Stimulated activated CD4-positive, alpha-beta T cell treated with anti-CD3 and anti-CD28 coated beads, Interleukin-12 subunit alpha, Interleukin-12 subunit beta, amount 100 ng/mL, for 48 hours (primary cell): ENCODE measurements around the gene SLC25A42.

Source experiments
- DNase-seq, 3 donors: peaks; one replicate each; pipeline ENCODE4 v3.0.0-alpha.2; 2020; ENCODE audit warnings: low read depth in 2 of 3, low spot score in 1 of 3

Gene SLC25A42

DNA sequence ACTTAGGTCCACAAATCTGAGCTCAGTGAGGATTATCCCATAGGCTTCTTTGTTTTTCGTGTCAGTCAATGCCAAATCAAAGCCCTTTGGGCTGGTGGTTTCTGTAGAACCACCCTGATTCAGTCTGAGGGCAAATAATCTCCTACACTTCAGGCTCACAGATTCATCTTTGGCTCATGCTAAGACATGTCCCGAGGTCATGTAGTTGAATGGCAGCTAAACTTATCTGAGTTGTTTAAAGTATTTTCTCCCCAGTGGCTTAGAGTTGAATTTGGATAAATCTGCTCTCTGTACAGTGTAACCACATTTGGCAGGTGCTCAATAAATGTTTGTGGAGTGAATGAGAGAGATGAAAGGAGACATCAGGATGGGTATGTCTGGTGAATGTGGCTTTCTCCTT is 13.1 kb upstream of the SLC25A42 start:
- DNase-seq = no peak

DNA sequence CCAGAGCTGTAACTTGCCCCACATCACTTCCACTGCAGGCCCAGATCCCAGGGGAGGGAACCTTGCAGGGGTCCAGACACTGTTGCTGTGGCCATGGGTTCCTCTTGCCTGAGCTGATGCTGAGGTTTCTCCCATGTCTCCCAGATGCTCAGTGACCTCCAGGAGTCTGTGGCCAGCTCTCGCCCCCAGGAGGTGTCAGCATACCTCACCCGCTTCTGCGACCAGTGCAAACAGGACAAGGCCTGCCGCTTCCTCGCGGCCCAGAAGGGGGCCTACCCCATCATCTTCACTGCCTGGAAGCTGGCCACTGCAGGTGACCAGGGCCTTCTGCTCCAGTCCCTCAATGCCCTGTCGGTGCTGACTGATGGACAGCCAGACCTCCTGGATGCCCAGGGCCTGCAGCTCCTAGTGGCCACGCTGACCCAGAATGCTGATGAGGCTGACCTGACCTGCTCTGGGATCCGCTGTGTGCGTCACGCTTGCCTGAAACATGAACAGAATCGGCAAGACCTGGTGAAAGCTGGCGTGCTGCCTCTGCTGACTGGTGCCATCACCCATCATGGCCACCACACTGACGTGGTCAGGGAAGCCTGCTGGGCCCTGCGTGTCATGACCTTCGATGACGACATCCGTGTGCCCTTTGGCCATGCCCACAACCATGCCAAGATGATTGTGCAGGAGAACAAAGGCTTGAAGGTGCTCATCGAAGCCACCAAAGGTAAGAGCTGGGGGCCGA is 12.1 kb upstream of the SLC25A42 start:
- no peak for DNase-seq

DNA sequence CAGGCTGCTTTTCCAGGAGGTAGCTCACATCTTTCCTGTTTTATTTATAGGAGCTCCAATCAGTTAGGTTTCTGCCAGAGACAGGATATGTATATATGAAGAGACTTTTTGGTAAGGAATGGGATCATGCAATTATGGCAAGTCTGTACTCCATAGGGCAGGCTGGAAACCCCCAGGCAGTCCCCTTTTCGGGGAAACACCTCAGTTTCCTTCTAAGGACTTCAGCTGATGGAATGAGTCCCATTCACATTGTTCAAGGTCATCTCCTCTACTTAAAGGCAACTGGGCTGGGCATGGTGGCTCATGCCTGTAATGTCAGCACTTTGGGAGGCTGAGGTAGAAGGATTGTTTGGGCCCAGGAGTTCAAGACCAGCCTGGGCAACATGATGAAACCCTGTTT is 10.9 kb upstream of the SLC25A42 start:
- no peak for DNase-seq

DNA sequence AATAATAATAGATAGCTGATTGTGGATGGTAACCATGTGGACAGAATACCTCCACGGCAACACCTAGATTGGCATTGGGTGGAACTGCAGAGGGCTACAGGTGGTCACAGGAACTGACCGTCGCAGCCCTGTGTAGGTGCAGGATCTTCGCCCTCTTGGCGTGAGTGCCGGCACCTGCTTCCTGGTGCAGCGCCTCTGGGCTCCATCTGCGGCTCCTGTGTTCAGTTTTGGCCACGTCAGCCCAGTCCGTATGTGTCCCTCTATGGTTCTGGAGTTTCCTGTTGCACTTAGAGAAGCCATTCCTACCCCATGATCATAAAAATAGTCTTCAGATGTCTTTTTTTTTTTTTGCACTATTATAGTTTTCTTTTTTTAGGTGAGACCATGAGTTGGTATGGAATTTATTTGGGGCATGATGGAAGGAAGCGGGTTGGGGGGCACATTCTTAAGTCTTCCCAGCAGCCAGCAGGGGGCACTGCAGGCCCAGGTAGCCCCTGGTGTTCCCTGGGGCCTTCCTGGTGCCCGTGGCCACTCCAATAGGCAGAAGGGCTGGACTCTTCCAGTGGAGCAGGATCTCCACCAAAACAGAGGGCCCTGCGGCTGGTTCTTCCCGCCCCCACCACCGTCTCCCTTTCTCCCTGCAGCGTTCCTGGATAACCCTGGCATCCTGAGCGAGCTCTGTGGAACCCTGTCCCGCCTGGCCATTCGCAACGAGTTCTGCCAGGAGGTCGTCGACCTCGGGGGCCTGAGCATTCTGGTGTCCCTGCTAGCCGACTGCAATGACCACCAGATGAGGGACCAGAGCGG is 10.1 kb upstream of the SLC25A42 start:
- peak in 2 of 3 donors; percentile 27 to 46 for DNase-seq

DNA sequence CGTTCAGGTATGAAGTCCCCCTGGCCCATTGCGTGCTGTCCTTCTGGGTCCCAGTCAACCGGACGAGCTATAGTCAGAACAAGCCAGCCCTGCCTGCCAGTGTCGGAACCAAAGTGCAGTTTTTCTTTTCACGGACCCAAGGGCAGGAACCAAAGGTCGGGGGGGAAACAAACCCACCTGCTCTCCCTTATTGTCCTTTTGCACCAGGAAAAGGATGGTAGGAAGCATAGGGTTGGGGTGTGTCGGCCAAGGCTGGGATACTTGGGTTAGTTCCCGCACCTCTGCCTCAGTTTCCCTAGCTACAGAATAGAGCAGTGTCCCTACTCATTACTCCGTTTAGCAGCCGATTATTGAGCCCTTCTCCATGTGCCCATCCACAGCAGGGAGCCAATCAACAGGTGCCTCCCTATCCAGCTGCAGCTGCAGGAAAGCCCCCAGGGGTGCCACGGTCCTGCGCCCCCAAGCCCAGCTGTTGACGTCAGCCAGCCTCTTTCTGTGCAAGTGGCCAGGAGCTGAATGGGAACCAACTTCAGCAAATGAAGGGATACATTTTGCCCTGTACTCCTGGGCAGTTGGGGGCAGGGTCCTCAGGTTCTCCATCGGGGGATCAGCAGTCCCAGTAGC is 9.4 kb upstream of the SLC25A42 start:
- no peak for DNase-seq

DNA sequence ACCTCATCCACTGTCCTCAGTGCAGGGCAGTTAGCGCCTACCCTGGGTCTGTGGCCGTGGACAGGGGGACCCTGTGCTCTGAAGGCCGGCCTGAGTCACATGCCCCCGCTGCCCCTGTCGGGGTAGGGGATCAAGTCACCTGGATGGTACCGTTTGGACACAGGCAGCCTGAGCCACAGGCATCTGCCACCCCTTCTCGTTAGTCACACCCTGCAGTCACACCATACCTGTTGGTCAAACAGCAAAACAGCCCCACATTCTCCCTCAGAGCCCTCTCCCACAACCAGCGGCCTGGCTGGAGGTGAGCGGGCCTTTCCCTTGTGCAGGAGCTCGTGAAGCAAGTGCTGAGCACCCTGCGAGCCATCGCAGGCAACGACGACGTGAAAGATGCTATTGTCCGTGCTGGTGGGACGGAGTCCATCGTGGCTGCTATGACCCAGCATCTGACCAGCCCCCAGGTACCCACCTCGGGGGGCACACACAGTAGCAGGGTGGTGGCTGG is 8.8 kb upstream of the SLC25A42 start:
- DNase-seq = no peak

DNA sequence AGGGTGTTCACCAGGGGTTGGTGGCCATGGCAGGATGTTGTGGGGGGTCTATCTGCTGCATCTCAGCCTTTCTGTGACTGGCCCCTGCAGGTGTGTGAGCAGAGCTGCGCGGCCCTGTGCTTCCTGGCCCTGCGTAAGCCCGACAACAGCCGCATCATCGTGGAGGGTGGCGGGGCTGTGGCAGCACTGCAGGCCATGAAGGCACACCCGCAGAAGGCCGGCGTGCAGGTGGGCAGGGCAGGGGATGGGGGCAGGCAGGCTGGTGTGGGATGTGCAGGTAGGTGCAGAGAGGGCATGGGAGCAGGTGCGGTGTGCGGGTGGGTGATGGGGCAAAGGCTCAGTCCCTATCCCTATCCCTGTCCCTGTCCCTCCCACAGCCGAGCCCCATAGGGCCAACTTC is 8.1 kb upstream of the SLC25A42 start:
- no peak for DNase-seq

DNA sequence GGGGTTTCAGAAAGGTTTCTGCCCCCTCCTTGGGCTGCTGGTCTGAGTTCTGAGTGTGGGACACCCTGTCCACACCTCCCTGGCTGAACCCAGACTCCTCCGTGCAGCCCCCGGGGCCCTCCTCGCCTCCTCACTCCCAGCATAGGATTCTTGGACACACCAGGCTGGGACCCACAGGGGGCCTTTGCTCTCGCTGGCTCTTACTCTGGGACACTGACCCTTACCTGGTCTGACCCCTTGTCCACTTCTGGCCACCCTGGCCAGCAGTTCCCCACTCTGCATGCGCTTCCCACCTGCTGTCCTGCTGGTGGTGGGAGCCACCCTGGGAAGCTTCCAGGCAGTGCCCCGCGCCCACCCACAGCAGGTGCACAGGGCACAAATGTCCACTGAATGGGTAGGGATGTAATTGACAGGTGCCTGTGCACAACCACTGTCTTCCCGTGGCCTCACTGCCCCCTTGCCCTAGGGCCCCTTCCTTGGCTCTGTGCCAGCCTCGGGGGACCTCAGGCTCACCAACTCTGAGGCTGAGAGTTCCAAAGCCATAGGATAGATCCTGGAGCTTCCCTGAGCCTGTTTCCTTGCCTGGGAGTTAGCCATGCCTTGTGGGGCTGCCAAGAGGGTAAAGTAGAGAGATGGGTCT is 7.0 kb upstream of the SLC25A42 start:
- DNase-seq = no peak

DNA sequence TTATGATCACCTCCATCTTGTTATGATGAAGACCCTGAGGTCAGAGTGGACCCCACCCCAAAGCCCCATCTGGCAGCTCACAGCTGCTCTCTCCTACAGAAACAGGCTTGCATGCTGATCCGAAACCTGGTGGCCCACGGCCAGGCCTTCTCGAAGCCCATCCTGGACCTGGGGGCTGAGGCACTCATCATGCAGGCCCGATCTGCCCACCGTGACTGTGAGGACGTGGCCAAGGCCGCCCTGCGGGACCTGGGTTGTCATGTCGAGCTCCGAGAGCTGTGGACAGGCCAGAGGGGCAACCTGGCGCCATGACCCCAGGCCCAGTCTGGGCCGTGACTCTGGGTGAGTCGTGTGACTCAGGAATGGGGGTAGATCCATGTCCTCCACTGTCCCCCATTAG is 6.5 kb upstream of the SLC25A42 start:
- no peak for DNase-seq

DNA sequence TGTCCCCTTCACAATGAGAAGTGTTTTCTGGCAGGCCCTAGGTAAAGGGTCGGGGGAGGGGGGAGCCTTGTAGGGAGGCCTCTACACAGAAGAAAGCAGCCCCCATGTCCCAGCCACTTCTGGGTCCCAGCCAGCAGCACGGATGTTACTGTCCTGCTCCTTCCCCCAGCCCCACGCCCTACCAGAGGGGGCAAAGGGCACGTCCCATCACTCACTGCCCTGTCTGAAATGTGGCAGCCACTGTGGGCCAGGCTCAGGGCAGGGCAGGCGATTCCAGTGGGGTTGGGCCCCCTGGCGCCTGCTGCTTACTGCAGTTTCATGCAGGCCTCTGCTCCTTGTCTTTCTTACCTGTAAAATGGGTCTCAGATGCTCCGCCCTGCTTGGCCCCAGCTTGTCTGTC is 6.1 kb upstream of the SLC25A42 start:
- no peak for DNase-seq

DNA sequence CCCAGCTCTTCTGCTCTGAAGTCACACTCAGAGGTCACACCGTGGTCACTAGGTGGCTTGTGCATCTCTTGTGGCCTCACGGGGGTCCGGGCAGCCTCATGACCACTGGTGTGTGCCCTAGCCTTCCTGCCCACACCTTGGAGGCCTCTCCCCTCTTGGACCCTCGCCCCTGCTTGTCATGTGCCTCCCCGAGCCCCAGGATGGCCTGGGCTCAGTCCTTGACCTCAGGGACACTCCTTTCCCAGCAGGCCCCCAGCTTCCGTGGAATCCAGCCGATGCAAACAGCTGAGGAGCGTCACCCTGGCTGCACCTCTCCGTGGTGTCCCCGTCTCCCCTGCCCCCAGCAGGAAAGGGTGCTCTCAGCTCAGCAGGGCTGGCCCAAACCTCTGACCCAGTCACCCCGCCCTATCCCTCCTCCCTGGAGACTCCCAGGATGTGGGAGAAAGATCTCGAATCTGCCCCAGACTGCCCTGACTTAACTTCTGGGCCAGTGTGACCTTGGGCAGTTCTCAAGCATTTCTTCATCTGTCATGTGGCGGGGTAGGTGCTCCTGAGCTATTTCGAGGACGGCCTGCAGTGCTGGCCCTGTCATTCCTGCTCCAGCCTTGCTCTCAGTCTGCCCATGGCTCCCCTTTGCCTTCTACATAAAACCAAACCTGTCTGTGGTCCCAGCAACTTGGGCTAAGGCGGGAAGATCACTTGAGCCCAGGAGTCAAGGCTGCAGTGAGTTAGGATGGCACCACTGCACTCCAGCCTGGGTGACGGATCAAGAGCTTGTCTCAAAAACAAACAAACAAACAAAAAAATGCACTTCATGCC is 4.6 kb upstream of the SLC25A42 start:
- no peak for DNase-seq

DNA sequence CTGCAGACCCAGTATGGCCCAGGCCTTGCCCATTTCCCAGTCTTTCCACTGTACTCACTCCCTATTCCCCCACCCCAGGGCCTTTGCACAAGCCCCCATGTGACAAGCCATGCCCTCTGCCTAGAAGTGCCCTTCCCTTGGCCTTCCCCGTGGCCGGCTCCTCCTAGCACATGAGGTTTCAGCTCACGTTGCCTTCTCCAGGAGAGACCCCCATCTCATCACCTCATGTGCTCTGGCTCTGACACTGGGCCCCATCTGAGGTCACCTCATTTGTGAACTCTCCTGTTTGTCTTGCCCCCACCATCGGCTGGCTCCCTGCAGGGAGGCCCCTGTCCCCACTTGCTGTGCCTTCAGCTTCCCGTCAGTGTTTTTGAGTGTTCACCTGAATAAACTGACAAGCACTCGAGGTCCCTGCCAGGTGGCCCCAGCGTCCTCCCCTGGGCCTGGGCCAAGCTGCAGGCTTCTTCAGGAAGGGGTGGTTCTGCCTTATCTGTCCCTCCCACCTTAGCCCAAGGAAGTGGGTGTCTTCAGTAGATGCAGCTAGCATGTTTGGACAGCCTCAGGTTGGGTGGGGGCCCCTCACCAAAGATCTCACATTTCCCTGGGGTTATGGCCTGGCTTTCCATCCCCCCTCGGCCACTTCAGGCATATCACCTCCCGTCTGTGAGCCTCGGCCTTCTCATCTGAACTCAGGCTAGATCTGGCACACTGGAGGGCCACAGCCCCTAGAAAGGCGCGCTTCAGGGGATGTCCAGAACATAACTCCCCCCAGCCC is 3.8 kb upstream of the SLC25A42 start:
- DNase-seq = no peak

DNA sequence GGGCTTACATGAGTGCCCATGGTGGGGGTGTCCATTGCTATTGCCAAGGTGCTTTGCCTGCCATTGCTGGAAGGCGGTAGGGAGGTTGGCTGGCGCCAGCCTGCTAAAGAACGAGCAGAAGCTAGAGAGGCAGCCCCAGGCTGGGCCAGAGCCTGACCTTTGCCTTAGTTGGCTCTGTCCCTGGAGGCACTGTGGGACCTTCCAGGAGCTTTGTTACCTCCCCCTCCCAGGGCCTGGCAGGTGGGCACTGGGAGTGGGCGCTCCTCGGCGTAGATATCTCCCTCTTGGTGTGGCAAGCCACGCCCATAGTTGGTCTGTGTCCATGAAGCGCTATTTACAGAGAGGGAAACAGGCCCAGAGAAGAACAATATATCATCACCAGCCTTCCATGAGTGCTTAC is 2.3 kb upstream of the SLC25A42 start:
- no peak for DNase-seq

DNA sequence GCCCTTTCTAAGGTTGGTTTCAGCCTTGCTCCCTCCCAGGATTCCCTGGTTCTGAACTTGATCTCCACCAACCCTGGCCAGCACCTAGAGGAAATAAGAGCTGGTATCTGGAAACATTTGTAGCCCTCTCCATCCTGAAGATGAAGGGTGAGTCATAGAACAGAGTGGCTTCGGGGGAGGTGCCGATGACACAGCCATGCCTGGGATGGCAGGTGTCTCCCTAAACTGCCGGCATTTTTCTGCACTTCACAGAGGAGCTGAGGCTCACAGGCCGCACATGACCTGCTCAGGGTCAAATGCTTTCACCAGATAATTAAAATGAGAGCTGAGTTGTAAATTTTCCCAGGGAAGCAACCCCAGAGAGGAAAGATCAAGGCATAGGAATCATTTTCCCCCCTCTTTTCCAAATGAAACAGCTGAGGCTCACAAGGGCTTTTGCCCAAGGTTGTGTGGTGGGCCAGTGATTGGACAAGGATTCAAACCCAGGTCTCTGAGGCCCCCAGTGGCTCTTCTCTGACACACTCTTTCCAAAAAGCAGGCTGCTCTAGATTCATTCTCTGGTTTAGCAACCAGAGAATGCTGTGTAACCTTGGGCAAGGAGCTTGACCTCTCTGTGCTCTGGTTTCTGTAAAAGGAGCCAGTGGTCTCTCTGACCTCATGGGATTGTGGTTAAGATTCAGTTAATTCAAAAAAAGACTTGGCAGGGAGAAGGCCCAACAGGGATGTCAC is 1.2 kb upstream of the SLC25A42 start:
- peak in 2 of 3 donors; percentile 19 to 24 for DNase-seq

DNA sequence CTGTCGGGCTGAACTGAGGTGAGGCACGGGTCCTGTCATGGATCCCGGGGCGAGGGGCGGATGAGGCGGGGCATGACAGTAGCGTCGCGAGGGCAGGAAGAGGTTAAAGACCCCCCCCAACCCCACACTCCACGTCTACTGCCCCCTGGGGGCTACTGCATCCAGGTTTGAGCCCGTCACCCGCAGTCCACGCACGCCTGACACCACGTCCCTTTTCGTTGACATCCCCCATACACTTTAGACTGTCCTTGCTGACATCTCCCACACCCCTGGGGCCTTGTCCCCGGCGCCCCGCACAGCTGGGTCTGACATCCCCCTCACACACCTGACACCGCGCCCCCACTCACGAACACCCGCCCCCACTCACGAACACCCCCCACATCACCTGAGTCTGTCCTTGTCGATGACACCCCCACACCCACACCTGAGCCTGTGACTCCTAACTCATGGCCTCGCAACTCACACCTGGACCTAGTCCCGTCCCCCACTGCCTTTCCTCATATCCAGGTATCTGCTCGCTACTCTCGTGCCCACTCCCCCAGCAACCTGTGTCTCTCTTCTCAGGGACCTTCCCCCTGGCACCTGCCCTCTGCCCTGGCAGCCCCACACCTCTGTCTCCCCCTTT is 416 bp downstream of the SLC25A42 start:
- peak in 1 of 3 donors; percentile 3 for DNase-seq

DNA sequence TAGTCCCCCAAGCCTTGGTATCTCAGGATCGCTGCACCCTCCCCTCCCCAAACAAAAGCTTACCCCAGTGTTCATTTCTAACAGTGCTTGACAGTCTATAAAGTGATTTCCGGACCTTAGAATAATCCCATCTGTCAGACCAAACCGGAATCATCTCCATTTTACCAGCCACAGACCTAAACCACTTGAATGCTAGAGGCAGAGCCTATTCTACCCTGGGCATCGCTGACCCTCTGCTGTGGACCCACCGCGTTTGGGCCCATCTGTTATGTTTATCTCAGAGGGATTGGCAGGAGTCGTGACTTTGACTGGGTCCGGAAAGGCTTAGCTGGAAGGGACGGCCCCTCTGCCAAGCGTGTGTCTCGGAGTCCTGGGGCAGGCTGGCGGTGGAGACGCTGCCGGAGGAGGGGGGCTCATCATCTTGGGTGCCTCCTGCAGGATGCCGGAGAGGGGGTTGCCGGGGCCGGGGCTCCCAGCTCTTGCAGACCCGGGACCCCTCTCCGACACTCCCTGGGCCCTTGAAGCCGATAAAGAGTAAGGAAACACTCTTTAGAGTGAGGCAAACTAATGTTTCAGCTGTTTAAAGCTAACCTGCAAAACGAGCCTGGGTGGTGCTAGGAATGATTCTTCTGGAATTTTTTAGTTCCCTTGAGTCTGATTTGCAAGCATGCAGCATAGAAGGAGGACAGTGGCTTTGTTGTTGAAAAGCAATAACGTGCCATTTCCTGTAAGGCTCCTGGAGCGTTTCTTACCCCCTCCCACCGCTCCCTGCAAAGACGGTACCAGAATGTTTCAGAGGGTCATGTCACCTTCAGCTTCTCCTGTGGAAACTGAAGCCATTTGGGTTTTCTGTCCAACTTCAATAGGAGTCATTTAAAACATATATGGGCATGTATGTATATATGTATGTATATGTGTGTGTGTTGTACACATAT is 1.3 kb downstream of the SLC25A42 start:
- peak in 1 of 3 donors; percentile 25 for DNase-seq

DNA sequence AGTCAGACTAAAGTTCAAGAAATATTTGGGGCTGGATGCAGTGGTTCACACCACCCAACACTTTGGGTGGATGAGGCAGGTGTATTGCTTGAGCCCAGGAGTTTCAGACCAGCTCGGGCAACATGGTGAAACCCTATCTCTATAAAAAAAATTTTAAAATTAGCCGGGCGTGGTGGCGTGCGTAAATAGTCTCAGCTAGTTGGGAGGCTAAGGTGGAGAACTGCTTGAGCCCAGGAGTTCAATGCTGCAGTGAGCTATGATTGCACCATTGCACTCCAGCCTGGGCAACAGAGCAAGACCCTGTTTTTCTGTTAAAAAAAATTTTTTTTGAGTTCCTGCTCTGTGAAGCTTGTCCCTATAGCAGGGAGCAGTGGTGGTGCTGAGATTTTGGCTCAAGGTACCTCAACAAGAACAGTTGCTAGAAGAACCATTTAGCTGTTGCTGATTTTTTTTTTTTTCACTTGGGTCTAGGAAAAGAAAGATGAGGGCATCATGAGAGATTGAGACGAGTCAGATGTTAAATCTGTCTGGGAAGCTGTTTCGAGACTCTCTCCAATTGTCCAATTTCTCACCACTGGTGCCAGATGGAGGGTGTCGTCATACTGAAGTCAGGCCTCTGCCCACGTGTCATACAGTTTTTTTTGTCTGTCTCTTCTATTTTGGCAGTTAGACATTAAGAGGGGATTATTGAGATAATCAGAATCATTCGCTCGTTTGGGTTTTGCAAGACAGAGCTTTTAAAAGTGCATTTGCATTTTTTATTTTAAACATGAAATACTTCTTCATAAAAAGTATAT is 3.7 kb downstream of the SLC25A42 start:
- DNase-seq = no peak
